B cell (primary cell): ENCODE data around the gene MAD1L1. TPM values are rescaled to one million over a fixed set of nuclear protein-coding genes. Genes with fewer than 3 reads are reported as not detected.

Experiments
- ATAC-seq: fragments of 200-7000 bp; cut with Tn5 transposase; one replicate; pipeline ENCODE4 v1.10.0; 2021; ENCODE audit warnings: low read depth, mild to moderate bottlenecking, moderate number of reproducible peaks, moderate library complexity
- CTCF ChIA-PET: fragments of 350-600 bp; sonication (Branson Sonifier 250); formaldehyde crosslinking; loops from one replicate; lab custom pipeline; 2021; ENCODE audit warnings: antibody characterized with exemption, inconsistent platforms; lab: Charles Lee
- POLR2A ChIA-PET: fragments of 350-600 bp; sonication (Branson Sonifier 250); formaldehyde crosslinking; loops from one replicate; lab custom pipeline; 2021; ENCODE audit warnings: antibody characterized with exemption; lab: Charles Lee
- DNase-seq: peaks from one replicate; pipeline ENCODE4 v3.0.0; 2013
- H2AFZ ChIP-seq: 2 replicates; pipeline ENCODE4 v1.6.1; 2012; ENCODE audit warnings: mild to moderate bottlenecking, low read depth, low read length; ENCODE audit not compliant: insufficient read depth, poor library complexity, severe bottlenecking
- H3K27ac ChIP-seq, 2 donors: 1 replicate in 1 of 2; 2 replicates in 1 of 2; pipeline ENCODE4 v1.5.1; 2012 to 2013; ENCODE audit warnings: low read length in 2 of 2, mild to moderate bottlenecking in 2 of 2, moderate library complexity in 1 of 2
- H3K27me3 ChIP-seq, 4 experiments: fragments of 200-600 bp in 1 of 4; sonication (generic) in 1 of 4; replicated peaks in 1 of 4; 1 replicate in 2 of 4; 2 replicates in 2 of 4; pipeline versions ENCODE4 v1.6.1 to v1.7.0; 2013 to 2016; ENCODE audit warnings: low read length in 3 of 4, mild to moderate bottlenecking in 2 of 4, mixed read lengths in 1 of 4, moderate library complexity in 1 of 4; ENCODE audit not compliant: insufficient read depth in 4 of 4, control insufficient read depth in 3 of 4; ENCODE audit errors: control extremely low read depth in 1 of 4
- H3K36me3 ChIP-seq, 2 experiments: replicated peaks in 1 of 2; 1 replicate in 1 of 2; 2 replicates in 1 of 2; pipeline versions ENCODE4 v1.6.1 to v1.7.1; 2013; ENCODE audit warnings: low read length in 1 of 2; ENCODE audit not compliant: insufficient read depth in 2 of 2, control insufficient read depth in 1 of 2; ENCODE audit errors: control extremely low read depth in 1 of 2, extremely low read depth in 1 of 2
- H3K4me1 ChIP-seq, 2 donors: fragments of 200-600 bp in 1 of 2; sonication (generic) in 1 of 2; 1 replicate in 1 of 2; 2 replicates in 1 of 2; pipeline versions ENCODE4 v1.5.1 to v1.6.1; 2013 to 2017; ENCODE audit warnings: low read length in 2 of 2; ENCODE audit not compliant: control insufficient read depth in 2 of 2, insufficient read depth in 2 of 2
- H3K4me2 ChIP-seq: replicated peaks from 2 replicates; pipeline ENCODE3; 2012; ENCODE audit warnings: mild to moderate bottlenecking, low read depth, low read length; ENCODE audit not compliant: poor library complexity, severe bottlenecking
- H3K4me3 ChIP-seq, 5 experiments: fragments of 200-600 bp in 1 of 5; sonication (generic) in 1 of 5; 1 replicate in 3 of 5; 2 replicates in 2 of 5; pipeline versions ENCODE4 v1.5.1 to v1.7.0; 2011 to 2016; ENCODE audit warnings: low read length in 4 of 5, mild to moderate bottlenecking in 4 of 5, low read depth in 2 of 5, control low read depth in 1 of 5, moderate library complexity in 1 of 5; ENCODE audit not compliant: insufficient read depth in 1 of 5; ENCODE audit errors: control extremely low read depth in 1 of 5, extremely low read depth in 1 of 5
- H3K79me2 ChIP-seq: fragments of 200-600 bp; sonication (generic); one replicate; pipeline ENCODE4 v1.6.0; 2016; ENCODE audit warnings: low read length; ENCODE audit not compliant: control insufficient read depth, insufficient read depth
- H3K9ac ChIP-seq: fragments of 200-600 bp; sonication (generic); 2 replicates; pipeline ENCODE4 v1.6.1; 2017; ENCODE audit warnings: mild to moderate bottlenecking, low read length, moderate library complexity
- H3K9me3 ChIP-seq, 3 donors: one replicate each; pipeline versions ENCODE4 v1.6.1 to v1.7.1; 2013; ENCODE audit warnings: low read length in 2 of 3; ENCODE audit not compliant: control insufficient read depth in 2 of 3, insufficient read depth in 1 of 3; ENCODE audit errors: control extremely low read depth in 1 of 3
- H4K20me1 ChIP-seq: 2 replicates; pipeline ENCODE4 v1.6.0; 2012; ENCODE audit warnings: mild to moderate bottlenecking, low read length; ENCODE audit not compliant: insufficient read depth, control insufficient read depth, poor library complexity, severe bottlenecking
- H3K27ac Mint-ChIP-seq: one replicate; pipeline ENCODE4 v1.8.0; 2021; ENCODE audit warnings: mixed read lengths
- H3K27me3 Mint-ChIP-seq: one replicate; pipeline ENCODE4 v1.8.0; 2021; ENCODE audit warnings: mixed read lengths
- H3K4me1 Mint-ChIP-seq: one replicate; pipeline ENCODE4 v1.8.0; 2021; ENCODE audit warnings: mixed read lengths
- H3K4me3 Mint-ChIP-seq: one replicate; pipeline ENCODE4 v1.8.0; 2021; ENCODE audit warnings: mixed read lengths
- H3K9me3 Mint-ChIP-seq: one replicate; pipeline ENCODE4 v1.8.0; 2022; ENCODE audit warnings: mixed read lengths; ENCODE audit not compliant: insufficient read depth
- CTCF ChIP-seq: fragments of 200-600 bp; IDR thresholded peaks from one replicate; pipeline ENCODE4 v1.8.0; 2022; ENCODE audit warnings: antibody characterized with exemption, mild to moderate bottlenecking
- EZH2 ChIP-seq: IDR thresholded peaks from 2 replicates; pipeline ENCODE4 v1.6.1; 2012; ENCODE audit warnings: borderline replicate concordance, low read depth, mild to moderate bottlenecking, moderate library complexity, low read length; ENCODE audit not compliant: insufficient read depth, poor library complexity, severe bottlenecking
- WGBS: methylation state at CpG from one replicate; pipeline ENCODE4 v1.1.5; 2013; ENCODE audit warnings: missing lambda C conversion rate; ENCODE audit not compliant: insufficient coverage; 5-methylcytosine and 5-hydroxymethylcytosine counted together
- intact Hi-C: fragments of 100-400 bp; cut with micrococcal nuclease; formaldehyde crosslinking; loops from one replicate; pipeline ENCODE4 v1.10.0; 2022
- polyA plus RNA-seq: library from polyadenylated mRNA; depleted of rRNA; stranded (reverse); fragments of >200 nt; gene quantifications from 2 replicates; pipeline ENCODE4 v1.2.3, GENCODE V29; 2012
- total RNA-seq, 2 donors: library from RNA; stranded (reverse); fragments of 120-200 nt in 1 of 2; gene quantifications; 1 replicate in 1 of 2; 2 replicates in 1 of 2; pipeline versions ENCODE4 v1.2.3 to v1.2.4, GENCODE V29; 2013 to 2022

MAD1L1 gene
- total and polyA plus RNA-seq, 2 donors (not counting 1 experiment from before 2014, with no cell fraction given): 86.7 to 110 TPM

- POLR2A ChIA-PET: interaction anchor here (1.1 kb wide), 1 partner anchor 9 kb away, joined by 4 read pairs; no protein-coding TSS in a partner anchor
- Histone ChIP-seq H3K36me3 (no peaks in the 10 kb centered on the region), H4K20me1 (no peaks in the 10 kb centered on the region), H2AFZ (no peak overlapping the region), H3K27me3 (no peaks in the 10 kb centered on the region), H3K4me1 (peaks cover 32 to 67% of the 10 kb centered on the region in 2 donors), H3K4me3 (no peak overlapping the region), H3K79me2 (peaks cover 33% of the 10 kb centered on the region), H3K9me3 (peaks cover 0 to 4% (median 0%) of the 10 kb centered on the region in 3 donors), H3K27ac (no peak overlapping the region), H3K9ac (no peak overlapping the region), H3K4me2 (peak overlapping the region; percentile 54)
- ATAC-seq: no peak
- DNase-seq: peak; percentile 47
- intact Hi-C loops: no loop called here
- Mint-ChIP-seq H3K4me1 (peaks cover 53% of the 10 kb centered on the region), H3K9me3 (no peaks in the 10 kb centered on the region), H3K27me3 (no peaks in the 10 kb centered on the region), H3K4me3 (peak overlapping the region; percentile 38), H3K27ac (peak overlapping the region; percentile 62)
- TF ChIP-seq EZH2 (no peak), CTCF (no peak)
- CTCF ChIA-PET: interaction anchor here (0.6 to 2.5 kb wide), 5 partner anchors 8 to 105 kb away, joined by 3 to 16 read pairs (median 4); no protein-coding TSS in a partner anchor
- 17% methylated on average over 22 of the region's 22 CpGs for WGBS
These were observed 13.3 kb upstream of the MAD1L1 start for GRCh38 chr7:2245883-2246675.

GRCh38 chr7:2244404-2244995 lies 11.8 kb upstream of the MAD1L1 start:
- Mint-ChIP-seq H3K27me3 (no peaks in the 10 kb centered on the region), H3K4me1 (peaks cover 56% of the 10 kb centered on the region), H3K27ac (peak overlapping the region; percentile 15), H3K9me3 (no peaks in the 10 kb centered on the region), H3K4me3 (no peak overlapping the region)
- no peaks in the 10 kb centered on the region for H3K9me3 ChIP-seq
- WGBS: 75% methylated on average over 25 of the region's 25 CpGs
- ChIA-PET POLR2A (no interaction called here), CTCF (interaction anchor here (1.2 to 2.5 kb wide), 3 partner anchors 15 to 103 kb away, joined by 3 to 16 read pairs (median 7); no protein-coding TSS in a partner anchor)
- no peak overlapping the region for H2AFZ ChIP-seq
- ATAC-seq (no peak), DNase-seq (no peak)
- H3K27me3 ChIP-seq: no peaks in the 10 kb centered on the region
- TF ChIP-seq CTCF (no peak), EZH2 (no peak)
- no peak overlapping the region for H3K9ac ChIP-seq
- intact Hi-C loops: no loop called here
- no peak overlapping the region for H3K4me2 ChIP-seq
- peaks cover 39 to 73% of the 10 kb centered on the region in 2 donors for H3K4me1 ChIP-seq
- peaks cover 48% of the 10 kb centered on the region for H3K79me2 ChIP-seq
- peaks cover 0 to under 1% of the 10 kb centered on the region in 2 experiments for H3K36me3 ChIP-seq
- H4K20me1 ChIP-seq: no peaks in the 10 kb centered on the region
- H3K27ac ChIP-seq: no peak overlapping the region
- no peak overlapping the region for H3K4me3 ChIP-seq
